Testis (tissue), 2 donors: ENCODE results near the gene IREB2.

Source experiments
- POLR2A ChIP-seq: fragments of 450-650 bp; IDR thresholded peaks from one replicate; pipeline ENCODE4 v1.6.1; 2017; ENCODE audit warnings: antibody characterized with exemption, mild to moderate bottlenecking, moderate library complexity
- TF ChIP-seq, protein P1 (sequence below), 3 experiments: fragments of 450-650 bp in 2 of 3; fragments of 200-600 bp in 1 of 3; sonication (generic) in 1 of 3; IDR thresholded peaks; one replicate each; pipeline ENCODE4 v1.5.1; 2016 to 2019; ENCODE audit warnings: antibody characterized with exemption in 3 of 3, mild to moderate bottlenecking in 2 of 3, moderate library complexity in 1 of 3

DNA sequence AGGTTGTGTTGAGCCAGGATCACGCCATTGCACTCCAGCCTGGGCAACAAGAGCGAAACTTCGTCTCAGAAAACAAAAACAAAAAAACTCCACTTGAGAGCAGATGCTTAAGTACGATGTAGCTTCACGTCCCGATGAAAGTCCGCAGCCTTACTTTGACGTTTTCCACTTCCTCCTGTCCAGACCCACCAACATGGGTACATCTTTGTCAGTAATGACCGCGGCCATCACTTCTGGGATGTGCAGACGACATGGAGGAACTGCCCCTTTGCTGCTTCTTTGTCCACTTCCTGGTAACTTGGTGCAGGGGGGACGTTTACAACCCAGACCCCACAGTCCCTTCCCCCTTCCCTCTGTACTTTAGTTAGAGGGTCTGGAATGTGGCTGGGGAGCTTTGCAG, 49.2 kb upstream of the IREB2 start:
- no peak for TF ChIP-seq POLR2A
- TF ChIP-seq, protein P1, sequence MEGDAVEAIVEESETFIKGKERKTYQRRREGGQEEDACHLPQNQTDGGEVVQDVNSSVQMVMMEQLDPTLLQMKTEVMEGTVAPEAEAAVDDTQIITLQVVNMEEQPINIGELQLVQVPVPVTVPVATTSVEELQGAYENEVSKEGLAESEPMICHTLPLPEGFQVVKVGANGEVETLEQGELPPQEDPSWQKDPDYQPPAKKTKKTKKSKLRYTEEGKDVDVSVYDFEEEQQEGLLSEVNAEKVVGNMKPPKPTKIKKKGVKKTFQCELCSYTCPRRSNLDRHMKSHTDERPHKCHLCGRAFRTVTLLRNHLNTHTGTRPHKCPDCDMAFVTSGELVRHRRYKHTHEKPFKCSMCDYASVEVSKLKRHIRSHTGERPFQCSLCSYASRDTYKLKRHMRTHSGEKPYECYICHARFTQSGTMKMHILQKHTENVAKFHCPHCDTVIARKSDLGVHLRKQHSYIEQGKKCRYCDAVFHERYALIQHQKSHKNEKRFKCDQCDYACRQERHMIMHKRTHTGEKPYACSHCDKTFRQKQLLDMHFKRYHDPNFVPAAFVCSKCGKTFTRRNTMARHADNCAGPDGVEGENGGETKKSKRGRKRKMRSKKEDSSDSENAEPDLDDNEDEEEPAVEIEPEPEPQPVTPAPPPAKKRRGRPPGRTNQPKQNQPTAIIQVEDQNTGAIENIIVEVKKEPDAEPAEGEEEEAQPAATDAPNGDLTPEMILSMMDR (IDR thresholded peaks at IDR 0.05), result no peak
